Endothelial cell of umbilical vein (primary cell): ENCODE results near the gene PRKD1. TPM values are rescaled to one million over a fixed set of nuclear protein-coding genes. Genes with fewer than 3 reads are reported as not detected.
A peak's percentile ranks its signal among the peaks of the same experiment; 100 is the strongest.

Experiments used
- BruUV-seq: library from RNA; stranded (reverse); fragments of 400-500 nt; replicated peaks from 2 replicates; lab custom pipeline; 2021; lab: Mats Ljungman, UMichigan
- CTCF ChIA-PET: fragments of 300-600, 350-600 bp; sonication (Branson Sonifier 250); formaldehyde crosslinking; loops from one replicate; lab custom pipeline; 2021; ENCODE audit warnings: antibody characterized with exemption, inconsistent platforms; lab: Charles Lee
- POLR2A ChIA-PET: fragments of 300-600, 350-600 bp; sonication (Branson Sonifier 250); formaldehyde crosslinking; loops from one replicate; lab custom pipeline; 2021; ENCODE audit warnings: antibody characterized with exemption, inconsistent platforms; lab: Charles Lee
- DNase-seq: peaks from one replicate; pipeline ENCODE4 v3.0.0-alpha.2; 2011; ENCODE audit warnings: low read depth, low spot score
- FAIRE-seq: peaks from 2 replicates; lab custom pipeline; 2011; peaks lifted over from hg19 to GRCh38; lab: Jason Lieb, UNC
- H2AFZ ChIP-seq: 2 replicates; pipeline ENCODE4 v1.6.0; 2012; ENCODE audit warnings: low read depth, low read length, control low read depth, inconsistent platforms
- H3K27ac ChIP-seq: 2 replicates; pipeline ENCODE4 v1.5.1; 2011; ENCODE audit warnings: low read depth, mild to moderate bottlenecking, control low read depth, low read length, moderate library complexity; ENCODE audit not compliant: insufficient read depth
- H3K27me3 ChIP-seq, 2 experiments: 2 replicates each; pipeline versions ENCODE4 v1.6.0 to v1.6.1; 2011; ENCODE audit warnings: low read length in 2 of 2, mixed read lengths in 1 of 2; ENCODE audit not compliant: control insufficient read depth in 2 of 2, insufficient read depth in 2 of 2
- H3K36me3 ChIP-seq, 2 experiments: 2 replicates in 1 of 2; 3 replicates in 1 of 2; pipeline ENCODE4 v1.5.1; 2011; ENCODE audit warnings: low read length in 2 of 2, mild to moderate bottlenecking in 1 of 2, moderate library complexity in 1 of 2; ENCODE audit not compliant: control insufficient read depth in 2 of 2, insufficient read depth in 2 of 2; ENCODE audit errors: extremely low read depth in 1 of 2
- H3K4me1 ChIP-seq: 3 replicates; pipeline ENCODE4 v1.5.1; 2011; ENCODE audit warnings: mild to moderate bottlenecking, low read length; ENCODE audit not compliant: control insufficient read depth, insufficient read depth; ENCODE audit errors: extremely low read depth
- H3K4me2 ChIP-seq: 2 replicates; pipeline ENCODE4 v1.6.1; 2011; ENCODE audit warnings: low read length, control low read depth, mixed read lengths; ENCODE audit not compliant: insufficient read depth
- H3K4me3 ChIP-seq, 3 experiments: fragments of 200-600 bp in 1 of 3; sonication (generic), shearing (Covaris generic) in 1 of 3; replicated peaks in 1 of 3; 2 replicates each; pipeline ENCODE4 v1.5.1; 2011 to 2016; ENCODE audit warnings: control low read depth in 3 of 3, low read length in 3 of 3, mild to moderate bottlenecking in 2 of 3, inconsistent platforms in 1 of 3, low read depth in 1 of 3, moderate library complexity in 1 of 3; ENCODE audit not compliant: insufficient read depth in 1 of 3
- H3K79me2 ChIP-seq: 2 replicates; pipeline ENCODE4 v1.6.0; 2012; ENCODE audit warnings: low read length, inconsistent platforms; ENCODE audit not compliant: control insufficient read depth, insufficient read depth
- H3K9ac ChIP-seq: replicated peaks from 2 replicates; pipeline ENCODE3; 2011; ENCODE audit warnings: low read length, control low read depth; ENCODE audit not compliant: insufficient read depth; ENCODE audit errors: extremely low read depth
- H3K9me1 ChIP-seq: replicated peaks from 3 replicates; pipeline ENCODE4 v1.6.0; 2011; ENCODE audit warnings: mild to moderate bottlenecking, low read length; ENCODE audit not compliant: control insufficient read depth, insufficient read depth; ENCODE audit errors: extremely low read depth
- H3K9me3 ChIP-seq: replicated peaks from 2 replicates; pipeline ENCODE4 v1.5.1; 2012; ENCODE audit warnings: low read length, inconsistent platforms; ENCODE audit not compliant: control insufficient read depth, insufficient read depth
- H4K20me1 ChIP-seq: replicated peaks from 2 replicates; pipeline ENCODE3; 2011; ENCODE audit warnings: mild to moderate bottlenecking, low read length; ENCODE audit not compliant: control insufficient read depth, insufficient read depth; ENCODE audit errors: extremely low read depth
- EZH2 ChIP-seq: IDR thresholded peaks from 2 replicates; pipeline ENCODE4 v1.6.1; 2012; ENCODE audit warnings: borderline replicate concordance, low read depth, mild to moderate bottlenecking, moderate library complexity, low read length, inconsistent platforms; ENCODE audit not compliant: severe bottlenecking
- FOS ChIP-seq: IDR thresholded peaks from 2 replicates; pipeline ENCODE4 v1.6.1; 2011; ENCODE audit warnings: mild to moderate bottlenecking, low read length, moderate library complexity, borderline replicate concordance; ENCODE audit not compliant: insufficient read depth
- GATA2 ChIP-seq: IDR thresholded peaks from 2 replicates; pipeline ENCODE4 v1.7.0; 2011; ENCODE audit warnings: low read depth, mild to moderate bottlenecking, moderate library complexity, mixed read lengths, low read length; ENCODE audit not compliant: insufficient read length, insufficient read depth
- JUN ChIP-seq: IDR thresholded peaks from 2 replicates; pipeline ENCODE4 v1.6.1; 2011; ENCODE audit warnings: borderline replicate concordance, low read depth; ENCODE audit not compliant: insufficient read length, insufficient read depth
- MYC ChIP-seq: IDR thresholded peaks from one replicate; pipeline ENCODE4 v1.6.1; 2011; ENCODE audit warnings: mild to moderate bottlenecking, low read depth, low read length
- POLR2A ChIP-seq: IDR thresholded peaks from 2 replicates; pipeline ENCODE4 v1.6.1; 2012; ENCODE audit warnings: low read depth, mild to moderate bottlenecking, control low read depth, low read length
- POLR2AphosphoS5 ChIP-seq: IDR thresholded peaks from 2 replicates; pipeline ENCODE4 v1.6.1; 2012; ENCODE audit warnings: low read depth, mild to moderate bottlenecking, control low read depth, low read length, moderate library complexity; ENCODE audit not compliant: insufficient read depth
- dilution Hi-C: fragments of 300-500 bp; cut with MboI; formaldehyde crosslinking; loops from one replicate; pipeline ENCODE4 v1.15.0; 2019; ENCODE audit warnings: low sequenced_read_pairs; ENCODE audit not compliant: extremely low pct_ligation_motif_present
- intact Hi-C: fragments of 100-400 bp; cut with micrococcal nuclease; formaldehyde crosslinking; loops from one replicate; pipeline ENCODE4 v1.10.0; 2022
- polyA plus RNA-seq, 4 experiments: library from polyadenylated mRNA; depleted of rRNA in 3 of 4; stranded (reverse) in 3 of 4; unstranded in 1 of 4; fragments of >200 nt; gene quantifications; 2 replicates each; pipeline versions ENCODE4 v1.2.1 to v1.2.3, GENCODE V29; 2011 to 2012; ENCODE audit warnings: missing spikeins in 1 of 4
- total RNA-seq: library from RNA; stranded (reverse); gene quantifications from 2 replicates; pipeline ENCODE4 v1.2.3, GENCODE V29; 2021
- TF ChIP-seq, protein P1 (sequence below): IDR thresholded peaks from 2 replicates; pipeline ENCODE4 v1.6.1; 2011; ENCODE audit not compliant: insufficient read depth, insufficient read length
- TF ChIP-seq, protein P2 (sequence below), 2 donors: IDR thresholded peaks; 1 replicate in 1 of 2; 2 replicates in 1 of 2; pipeline ENCODE4 v1.5.1; 2011; ENCODE audit warnings: low read length in 2 of 2, mild to moderate bottlenecking in 2 of 2, moderate library complexity in 2 of 2, control low read depth in 1 of 2, inconsistent platforms in 1 of 2, low read depth in 1 of 2; ENCODE audit not compliant: insufficient read depth in 1 of 2; ENCODE audit errors: extremely low read depth in 1 of 2

The PRKD1 gene
- total and polyA plus RNA-seq, 2 donors (not counting 3 experiments of a cell fraction or from before 2014, with no cell fraction given) = 3.9 to 10.9 TPM

DNA sequence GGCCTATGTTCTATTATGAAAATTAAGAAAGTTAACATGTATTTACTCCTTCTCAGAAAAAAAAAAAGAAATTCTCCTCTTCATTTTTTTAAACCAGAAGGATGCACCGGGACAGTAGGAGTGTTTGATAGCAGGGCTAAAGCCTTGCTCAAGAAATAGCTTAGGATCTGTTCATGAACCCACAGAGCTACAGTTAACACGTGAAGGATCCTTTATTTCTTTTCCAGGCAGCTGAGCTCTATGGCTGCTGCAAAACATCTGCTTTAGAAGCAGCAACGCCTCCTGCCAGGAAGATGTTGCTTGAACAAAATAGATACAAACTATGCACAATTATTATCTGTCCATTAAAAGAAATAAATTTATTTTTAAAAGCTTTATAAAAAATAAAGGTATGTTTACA lies 254.8 kb downstream of the PRKD1 start:
- Histone ChIP-seq H3K4me1 (no peaks in the 10 kb centered on the region), H3K27ac (no peak overlapping the region), H2AFZ (no peak overlapping the region), H3K79me2 (no peaks in the 10 kb centered on the region), H3K9ac (no peak overlapping the region), H3K4me2 (no peak overlapping the region), H3K36me3 (no peaks in the 10 kb centered on the region), H4K20me1 (no peaks in the 10 kb centered on the region), H3K4me3 (no peak overlapping the region), H3K9me1 (no peaks in the 10 kb centered on the region), H3K27me3 (no peaks in the 10 kb centered on the region), H3K9me3 (no peaks in the 10 kb centered on the region)
- ChIA-PET CTCF (no interaction called here), POLR2A (no interaction called here)
- dilution Hi-C loops = no loop called here
- no peak for FAIRE-seq
- TF ChIP-seq EZH2 (no peak), POLR2A (no peak)
- intact Hi-C loops = no loop called here
- DNase-seq = no peak
- no TSS peak for BruUV-seq

DNA sequence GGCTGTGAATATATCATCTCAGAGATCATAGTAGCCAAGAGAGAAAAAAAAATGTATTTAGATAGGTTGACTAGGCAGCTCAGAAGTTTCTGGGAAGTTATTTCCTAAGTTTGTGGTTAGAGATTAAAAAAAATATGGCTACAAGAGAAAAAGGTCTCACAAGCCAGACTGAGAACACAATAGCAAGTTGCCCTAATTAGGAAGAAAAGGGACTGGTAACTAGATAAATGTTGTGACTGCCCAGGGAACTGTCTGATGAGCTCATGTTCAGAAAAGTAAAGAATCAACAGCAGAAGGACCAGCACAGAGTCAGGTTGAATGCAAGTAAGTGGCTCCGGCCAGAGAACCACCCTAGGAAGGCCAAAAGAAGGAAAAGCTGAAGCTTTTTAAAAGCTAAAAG lies 256.6 kb downstream of the PRKD1 start:
- Histone ChIP-seq H3K36me3 (no peaks in the 10 kb centered on the region), H3K4me1 (no peaks in the 10 kb centered on the region), H3K4me2 (no peak overlapping the region), H3K27me3 (no peaks in the 10 kb centered on the region), H3K4me3 (no peak overlapping the region), H3K27ac (no peak overlapping the region), H3K79me2 (no peaks in the 10 kb centered on the region), H2AFZ (no peak overlapping the region), H4K20me1 (no peaks in the 10 kb centered on the region), H3K9me3 (no peaks in the 10 kb centered on the region), H3K9ac (no peak overlapping the region), H3K9me1 (no peaks in the 10 kb centered on the region)
- FAIRE-seq (peak; percentile 31), DNase-seq (no peak)
- BruUV-seq = no TSS peak
- dilution Hi-C loops (no loop called here), intact Hi-C loops (no loop called here)
- TF ChIP-seq POLR2AphosphoS5 (no peak), POLR2A (no peak), MYC (no peak), JUN (no peak), FOS (no peak), GATA2 (no peak), EZH2 (no peak)
- TF ChIP-seq, protein P1, sequence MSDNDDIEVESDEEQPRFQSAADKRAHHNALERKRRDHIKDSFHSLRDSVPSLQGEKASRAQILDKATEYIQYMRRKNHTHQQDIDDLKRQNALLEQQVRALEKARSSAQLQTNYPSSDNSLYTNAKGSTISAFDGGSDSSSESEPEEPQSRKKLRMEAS = no peak
- TF ChIP-seq, protein P2, sequence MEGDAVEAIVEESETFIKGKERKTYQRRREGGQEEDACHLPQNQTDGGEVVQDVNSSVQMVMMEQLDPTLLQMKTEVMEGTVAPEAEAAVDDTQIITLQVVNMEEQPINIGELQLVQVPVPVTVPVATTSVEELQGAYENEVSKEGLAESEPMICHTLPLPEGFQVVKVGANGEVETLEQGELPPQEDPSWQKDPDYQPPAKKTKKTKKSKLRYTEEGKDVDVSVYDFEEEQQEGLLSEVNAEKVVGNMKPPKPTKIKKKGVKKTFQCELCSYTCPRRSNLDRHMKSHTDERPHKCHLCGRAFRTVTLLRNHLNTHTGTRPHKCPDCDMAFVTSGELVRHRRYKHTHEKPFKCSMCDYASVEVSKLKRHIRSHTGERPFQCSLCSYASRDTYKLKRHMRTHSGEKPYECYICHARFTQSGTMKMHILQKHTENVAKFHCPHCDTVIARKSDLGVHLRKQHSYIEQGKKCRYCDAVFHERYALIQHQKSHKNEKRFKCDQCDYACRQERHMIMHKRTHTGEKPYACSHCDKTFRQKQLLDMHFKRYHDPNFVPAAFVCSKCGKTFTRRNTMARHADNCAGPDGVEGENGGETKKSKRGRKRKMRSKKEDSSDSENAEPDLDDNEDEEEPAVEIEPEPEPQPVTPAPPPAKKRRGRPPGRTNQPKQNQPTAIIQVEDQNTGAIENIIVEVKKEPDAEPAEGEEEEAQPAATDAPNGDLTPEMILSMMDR (IDR thresholded peaks at IDR 0.05; ENCODE audit: extremely low read depth in 1 of 2, insufficient read depth in 1 of 2, low read depth in 1 of 2, low read length in 2 of 2) = no peak
- CTCF ChIA-PET = no interaction called here
- POLR2A ChIA-PET = no interaction called here
